M059J (cell line): ENCODE results near the gene ADGRG2. TPM values are rescaled to one million over a fixed set of nuclear protein-coding genes. Genes with fewer than 3 reads are reported as not detected.
A peak's percentile ranks its signal among the peaks of the same experiment; 100 is the strongest.

Source experiments
- DNase-seq: peaks from one replicate; pipeline ENCODE4 v3.0.0-alpha.2; 2012; ENCODE audit warnings: low read depth
- total RNA-seq: library from RNA; depleted of rRNA; stranded (reverse); fragments of >200 nt; shearing (Covaris generic); gene quantifications from 2 replicates; pipeline ENCODE4 v1.2.3, GENCODE V29; 2014; rRNA removed

Gene ADGRG2, protein sequence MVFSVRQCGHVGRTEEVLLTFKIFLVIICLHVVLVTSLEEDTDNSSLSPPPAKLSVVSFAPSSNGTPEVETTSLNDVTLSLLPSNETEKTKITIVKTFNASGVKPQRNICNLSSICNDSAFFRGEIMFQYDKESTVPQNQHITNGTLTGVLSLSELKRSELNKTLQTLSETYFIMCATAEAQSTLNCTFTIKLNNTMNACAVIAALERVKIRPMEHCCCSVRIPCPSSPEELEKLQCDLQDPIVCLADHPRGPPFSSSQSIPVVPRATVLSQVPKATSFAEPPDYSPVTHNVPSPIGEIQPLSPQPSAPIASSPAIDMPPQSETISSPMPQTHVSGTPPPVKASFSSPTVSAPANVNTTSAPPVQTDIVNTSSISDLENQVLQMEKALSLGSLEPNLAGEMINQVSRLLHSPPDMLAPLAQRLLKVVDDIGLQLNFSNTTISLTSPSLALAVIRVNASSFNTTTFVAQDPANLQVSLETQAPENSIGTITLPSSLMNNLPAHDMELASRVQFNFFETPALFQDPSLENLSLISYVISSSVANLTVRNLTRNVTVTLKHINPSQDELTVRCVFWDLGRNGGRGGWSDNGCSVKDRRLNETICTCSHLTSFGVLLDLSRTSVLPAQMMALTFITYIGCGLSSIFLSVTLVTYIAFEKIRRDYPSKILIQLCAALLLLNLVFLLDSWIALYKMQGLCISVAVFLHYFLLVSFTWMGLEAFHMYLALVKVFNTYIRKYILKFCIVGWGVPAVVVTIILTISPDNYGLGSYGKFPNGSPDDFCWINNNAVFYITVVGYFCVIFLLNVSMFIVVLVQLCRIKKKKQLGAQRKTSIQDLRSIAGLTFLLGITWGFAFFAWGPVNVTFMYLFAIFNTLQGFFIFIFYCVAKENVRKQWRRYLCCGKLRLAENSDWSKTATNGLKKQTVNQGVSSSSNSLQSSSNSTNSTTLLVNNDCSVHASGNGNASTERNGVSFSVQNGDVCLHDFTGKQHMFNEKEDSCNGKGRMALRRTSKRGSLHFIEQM
- total RNA-seq = not detected in 2 replicates

GRCh38 chrX:19121898-19122640 lies at the start of gene ADGRG2:
ADGRG2 (minus strand) TSS chrX:19122468; CDS start chrX:19068834, 53,634 bp downstream.
- peak; percentile 11 for DNase-seq

DNA sequence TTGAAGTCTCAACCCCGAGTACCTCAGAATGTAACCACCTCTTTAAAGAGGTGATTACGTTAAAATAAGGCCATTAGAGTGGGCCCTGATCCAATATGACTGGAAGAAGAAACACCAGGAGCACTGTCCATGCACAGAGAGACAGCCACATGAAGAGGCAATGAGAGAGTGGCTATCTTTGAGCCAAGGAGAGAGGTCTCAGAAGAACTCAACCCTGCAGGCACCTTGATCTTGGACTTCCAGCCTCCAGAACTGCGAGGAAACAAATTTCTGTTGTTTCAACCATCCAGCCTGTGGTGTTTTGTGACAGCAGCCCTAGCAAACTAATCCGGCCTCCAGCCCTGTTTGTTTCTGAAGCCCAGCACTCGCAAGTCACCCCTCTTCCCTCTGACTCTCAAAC lies 46.3 kb upstream of the ADGRG2 start:
- DNase-seq = no peak

DNA sequence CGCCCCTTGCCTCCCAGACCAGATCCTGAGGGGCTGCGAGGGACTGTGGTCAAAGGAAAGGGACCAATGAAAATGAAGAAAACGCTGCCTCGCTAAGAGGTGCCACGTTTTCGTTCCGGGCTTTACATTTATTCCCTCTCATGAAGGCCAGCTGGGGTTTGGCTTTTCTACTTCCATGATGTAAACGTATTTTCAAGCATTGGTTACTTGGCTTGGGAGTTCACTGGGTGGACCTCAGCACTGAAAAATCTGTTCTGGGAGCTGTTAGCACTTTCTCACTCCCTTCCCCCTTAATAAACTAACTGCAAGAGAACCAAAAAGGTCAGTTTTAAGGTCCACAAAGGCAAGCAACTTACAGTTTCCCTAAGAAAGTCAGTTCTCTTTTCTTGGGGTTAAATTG lies 40.6 kb upstream of the ADGRG2 start:
- no peak for DNase-seq

DNA sequence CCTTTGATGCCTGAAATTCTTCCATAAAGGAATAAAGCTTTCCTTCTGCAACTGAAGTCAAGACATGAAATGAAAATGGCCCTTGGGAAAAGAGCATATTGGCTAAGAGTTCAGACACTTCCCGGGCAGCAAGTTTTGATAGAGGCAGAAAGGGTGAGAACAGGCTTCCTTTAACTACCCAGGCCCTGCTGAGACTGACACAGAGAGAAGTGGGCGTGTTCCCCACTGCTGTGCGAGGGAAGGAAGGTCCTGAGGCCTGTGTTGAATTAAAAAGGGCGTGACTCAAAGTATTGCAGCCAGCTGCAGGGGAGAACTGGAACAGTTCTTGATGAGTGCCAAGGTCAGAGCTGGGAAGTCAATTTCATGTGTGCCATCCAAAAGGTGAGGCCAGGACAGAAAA lies 33.9 kb upstream of the ADGRG2 start:
- no peak for DNase-seq

- peak; percentile 27 for DNase-seq
Measured at GRCh38 chrX:19152762-19153161, 30.5 kb upstream of the ADGRG2 start.

DNA sequence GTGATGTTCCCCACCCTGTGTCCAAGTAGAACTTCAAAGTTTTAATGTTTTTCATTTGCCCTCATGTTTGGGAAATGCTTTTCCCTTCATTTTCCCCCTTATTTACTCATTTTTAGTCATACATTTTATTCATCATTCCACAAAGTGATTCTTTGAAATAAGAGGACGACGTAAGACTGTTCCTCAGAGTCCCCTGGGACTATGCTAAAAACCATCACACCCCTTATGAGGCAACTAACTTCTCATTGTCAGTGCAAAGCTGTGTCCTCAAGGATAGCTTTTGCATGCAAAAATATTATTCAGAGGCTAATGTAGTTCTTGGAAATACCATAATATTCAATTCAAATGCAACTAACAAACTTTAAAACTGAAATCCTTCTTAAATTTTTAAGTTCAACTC lies 14.8 kb upstream of the ADGRG2 start:
- no peak for DNase-seq

DNA sequence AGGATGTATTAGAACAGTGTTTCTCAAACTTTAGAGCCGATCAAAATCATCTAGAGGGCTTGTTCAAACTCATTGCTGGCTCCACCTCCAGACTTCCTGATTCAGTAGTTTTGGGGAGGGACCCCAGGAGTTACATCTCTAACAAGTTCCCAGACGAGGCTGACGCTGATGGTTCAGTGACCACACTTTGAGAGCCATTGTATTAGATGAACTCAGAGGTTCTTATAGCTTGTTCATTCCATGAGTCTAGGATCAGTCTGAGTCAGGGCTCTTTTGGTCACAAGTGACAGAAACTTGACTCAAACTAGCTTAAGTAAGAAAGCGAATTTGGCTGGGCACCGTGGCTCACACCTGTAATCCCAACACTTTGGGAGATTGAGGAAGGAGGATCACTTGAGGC lies 11.5 kb upstream of the ADGRG2 start:
- DNase-seq = no peak

GRCh38 chrX:19133231-19133630 lies 11.0 kb upstream of the ADGRG2 start:
- no peak for DNase-seq

- no peak for DNase-seq
Measured at GRCh38 chrX:19130628-19131027, 8.4 kb upstream of the ADGRG2 start.

- DNase-seq = no peak
Measured at GRCh38 chrX:19129694-19130093, 7.4 kb upstream of the ADGRG2 start.

- no peak for DNase-seq
Measured at GRCh38 chrX:19127649-19128168, 5.4 kb upstream of the ADGRG2 start.

GRCh38 chrX:19122641-19123009 lies 357 bp upstream of the ADGRG2 start:
- no peak for DNase-seq

GRCh38 chrX:19121466-19121865 lies 802 bp downstream of the ADGRG2 start:
- DNase-seq = no peak

DNA sequence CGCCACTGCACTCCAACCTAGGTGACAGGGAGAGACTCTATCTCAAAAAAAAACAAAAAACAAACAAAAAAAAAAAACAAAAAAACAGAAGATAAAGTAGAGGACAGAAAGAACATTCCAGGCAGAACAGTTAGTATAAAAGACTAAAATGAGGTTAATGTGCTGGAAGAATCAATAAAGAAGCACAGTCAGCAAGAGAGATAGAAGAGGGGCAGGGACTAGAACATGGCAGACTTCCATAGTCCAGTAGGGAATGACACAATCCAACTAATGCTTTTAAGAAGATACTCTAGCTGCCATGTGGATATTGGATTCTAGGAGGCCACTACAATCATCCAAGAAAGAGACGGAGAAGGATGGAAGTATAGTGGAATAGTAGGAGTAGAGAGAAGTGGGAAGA lies 11.6 kb downstream of the ADGRG2 start:
- DNase-seq = no peak

DNA sequence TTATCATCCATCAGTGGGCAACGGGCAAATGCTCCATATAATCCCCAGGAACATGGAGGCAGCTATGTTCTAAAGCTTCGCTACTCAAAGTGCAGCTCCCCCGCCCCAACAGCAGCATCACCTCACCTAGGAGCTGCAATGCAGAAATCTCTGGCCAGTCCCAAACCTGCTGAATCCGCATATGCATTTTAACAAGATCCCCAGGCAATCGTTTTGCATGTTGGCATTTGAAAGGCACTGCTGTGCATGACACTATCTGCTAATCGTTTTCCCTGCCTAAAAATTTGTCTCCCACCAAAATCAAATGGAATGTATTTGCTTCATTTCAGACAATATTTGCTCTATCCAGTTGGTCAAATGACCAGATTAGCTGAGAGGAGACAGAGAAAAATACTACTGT lies 15.2 kb downstream of the ADGRG2 start:
- DNase-seq = no peak

DNA sequence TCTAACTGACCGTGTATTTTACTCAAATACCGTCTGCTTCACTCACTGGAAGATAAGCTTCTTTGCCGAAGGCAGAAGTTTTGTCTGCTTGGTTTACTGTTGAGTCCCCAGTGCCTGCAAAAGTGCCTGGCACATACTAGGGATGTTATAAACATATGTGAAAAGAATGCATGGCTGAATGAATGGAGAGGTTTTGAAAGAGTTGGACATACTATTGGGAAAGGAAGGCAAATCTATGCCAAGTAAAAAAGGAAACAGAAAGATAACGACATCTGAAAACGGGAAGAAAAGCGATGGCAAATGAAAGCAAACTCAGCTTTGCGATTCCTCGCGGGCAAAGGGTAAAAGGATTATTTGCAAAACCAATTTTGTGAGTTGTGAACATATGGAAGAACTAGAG lies 21.7 kb downstream of the ADGRG2 start:
- DNase-seq = no peak

- no peak for DNase-seq
Measured at GRCh38 chrX:19097553-19098283, 24.6 kb downstream of the ADGRG2 start.

DNA sequence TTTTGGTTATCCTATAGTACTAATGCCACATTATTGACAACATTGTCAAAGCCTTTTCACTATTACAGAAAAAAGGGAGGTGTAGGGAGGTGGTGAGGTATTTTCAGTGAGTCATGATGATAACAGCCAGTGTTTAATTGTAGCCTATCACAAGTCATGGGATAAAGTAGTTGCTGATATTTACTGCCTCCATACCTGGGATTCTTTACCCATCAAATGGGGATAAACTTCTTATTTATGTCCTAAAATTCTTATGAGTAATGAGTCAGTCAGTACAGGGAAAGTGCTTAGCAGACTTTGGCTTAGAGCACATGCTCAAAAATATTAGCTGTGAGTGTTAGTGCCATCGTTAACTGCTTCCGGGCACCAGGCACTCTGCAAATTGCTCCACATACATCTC lies 25.7 kb downstream of the ADGRG2 start:
- DNase-seq = no peak

- DNase-seq = no peak
Measured at GRCh38 chrX:19094654-19095053, 27.6 kb downstream of the ADGRG2 start.

DNA sequence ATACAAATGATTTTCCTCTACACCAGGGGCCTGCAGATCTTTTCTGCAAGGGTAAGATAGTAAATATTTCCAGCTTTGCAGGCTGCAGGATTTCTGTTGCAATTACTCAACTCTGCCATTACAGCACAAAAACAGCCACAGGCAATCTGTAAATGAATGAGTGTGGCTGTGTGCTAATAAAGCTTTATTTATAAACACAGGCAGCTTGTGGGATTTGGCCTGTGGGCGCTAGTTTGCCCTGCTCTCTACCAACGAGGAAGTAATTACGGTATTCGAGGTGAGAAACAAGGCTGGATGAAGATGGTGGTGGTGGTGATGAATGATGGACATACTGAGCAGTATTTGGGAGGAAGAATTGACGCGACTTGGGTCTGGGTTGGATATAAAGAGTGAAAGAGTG lies 30.7 kb downstream of the ADGRG2 start:
- DNase-seq = no peak

- DNase-seq = no peak
Measured at GRCh38 chrX:19089555-19090040, 32.7 kb downstream of the ADGRG2 start.
